ENCODE measurements around the gene FBN2. TPM values are rescaled to one million over a fixed set of nuclear protein-coding genes. Genes with fewer than 3 reads are reported as not detected.
"Not testable (repeated sequence)": the region's sequence is repeated elsewhere in the genome, so short reads cannot be mapped to it uniquely, and the experiment has no call there.

Gene FBN2
- total and polyA plus RNA-seq, 2 donors = 0.62 to 138 TPM

GRCh38 chr5:128414469-128414868 is 123.6 kb downstream of the FBN2 start:
- no peaks in the 10 kb centered on the region for H3K36me3 ChIP-seq (ENCODE audit: insufficient read depth)
- DNase-seq (ENCODE audit: extremely low spot score) = no peak
- no peak overlapping the region for H3K27ac ChIP-seq (ENCODE audit: low read depth)
- H3K4me1 ChIP-seq (ENCODE audit: insufficient read depth) = no peaks in the 10 kb centered on the region
- no peak overlapping the region for H3K4me3 ChIP-seq (ENCODE audit: low read depth, low read length)

- WGBS = 40% methylated on average over 2 of the region's 2 CpGs
- no peak overlapping the region for H3K27ac ChIP-seq (ENCODE audit: low read depth)
- no peak for DNase-seq (ENCODE audit: extremely low spot score)
- H3K36me3 ChIP-seq (ENCODE audit: insufficient read depth) = no peaks in the 10 kb centered on the region
- H3K4me3 ChIP-seq (ENCODE audit: low read depth, low read length) = no peak overlapping the region
- no peaks in the 10 kb centered on the region for H3K4me1 ChIP-seq (ENCODE audit: insufficient read depth)
Observed at GRCh38 chr5:128413356-128413755, 124.7 kb downstream of the FBN2 start.

- H3K27ac ChIP-seq (ENCODE audit: low read depth) = no peak overlapping the region
- no peaks in the 10 kb centered on the region for H3K36me3 ChIP-seq (ENCODE audit: insufficient read depth)
- no peak overlapping the region for H3K4me3 ChIP-seq (ENCODE audit: low read depth, low read length)
- no peak for DNase-seq (ENCODE audit: extremely low spot score)
- no peaks in the 10 kb centered on the region for H3K4me1 ChIP-seq (ENCODE audit: insufficient read depth)
- whole genome bisulfite sequencing = 86% methylated on average over 1 of the region's 1 CpG
Observed at GRCh38 chr5:128412145-128412930, 125.7 kb downstream of the FBN2 start.

- peak; percentile 10 for DNase-seq (ENCODE audit: extremely low spot score)
- H3K36me3 ChIP-seq (ENCODE audit: insufficient read depth) = no peaks in the 10 kb centered on the region
Observed at GRCh38 chr5:128409166-128409800, 128.8 kb downstream of the FBN2 start.

GRCh38 chr5:128408622-128409021 is 129.4 kb downstream of the FBN2 start:
- no peaks in the 10 kb centered on the region for H3K36me3 ChIP-seq (ENCODE audit: insufficient read depth)
- H3K4me3 ChIP-seq (ENCODE audit: low read depth, low read length) = no peak overlapping the region
- no peak for DNase-seq (ENCODE audit: extremely low spot score)
- H3K4me1 ChIP-seq (ENCODE audit: insufficient read depth) = no peaks in the 10 kb centered on the region
- no peak overlapping the region for H3K27ac ChIP-seq (ENCODE audit: low read depth)
- WGBS = 93% methylated on average over 5 of the region's 5 CpGs

More at GRCh38 chr5:128409166-128409800, 128.8 kb downstream of the FBN2 start:
- no peak overlapping the region for H3K27ac ChIP-seq (ENCODE audit: low read depth)
- no peaks in the 10 kb centered on the region for H3K4me1 ChIP-seq (ENCODE audit: insufficient read depth)
- no peak overlapping the region for H3K4me3 ChIP-seq (ENCODE audit: low read depth, low read length)

- no peak overlapping the region for H3K4me3 ChIP-seq (ENCODE audit: low read depth, low read length)
- no peaks in the 10 kb centered on the region for H3K4me1 ChIP-seq (ENCODE audit: insufficient read depth)
- DNase-seq (ENCODE audit: extremely low spot score) = no peak
- no peaks in the 10 kb centered on the region for H3K36me3 ChIP-seq (ENCODE audit: insufficient read depth)
- 92% methylated on average over 1 of the region's 1 CpG for WGBS
- no peak overlapping the region for H3K27ac ChIP-seq (ENCODE audit: low read depth)
Observed at GRCh38 chr5:128407944-128408343, 130.1 kb downstream of the FBN2 start.

- 19% methylated on average over 3 of the region's 3 CpGs for WGBS
- DNase-seq (ENCODE audit: extremely low spot score) = no peak
- Histone ChIP-seq H3K4me3 (ENCODE audit: low read depth, low read length) (no peak overlapping the region), H3K4me1 (ENCODE audit: insufficient read depth) (no peaks in the 10 kb centered on the region), H3K27ac (ENCODE audit: low read depth) (no peak overlapping the region), H3K36me3 (ENCODE audit: insufficient read depth) (no peaks in the 10 kb centered on the region)
Observed at GRCh38 chr5:128406803-128407202, 131.2 kb downstream of the FBN2 start.

GRCh38 chr5:128405159-128405558 is 132.9 kb downstream of the FBN2 start:
- DNase-seq (ENCODE audit: extremely low spot score) = no peak
- Histone ChIP-seq H3K36me3 (ENCODE audit: insufficient read depth) (no peaks in the 10 kb centered on the region), H3K27ac (ENCODE audit: low read depth) (no peak overlapping the region), H3K4me1 (ENCODE audit: insufficient read depth) (no peaks in the 10 kb centered on the region), H3K4me3 (ENCODE audit: low read depth, low read length) (no peak overlapping the region)
- 92% methylated on average over 2 of the region's 2 CpGs for WGBS

- 59% methylated on average over 4 of the region's 4 CpGs for WGBS
Observed at GRCh38 chr5:128403333-128403732, 134.7 kb downstream of the FBN2 start.

GRCh38 chr5:128402506-128402905 is 135.5 kb downstream of the FBN2 start:
- Histone ChIP-seq H3K4me3 (ENCODE audit: low read depth, low read length) (no peak overlapping the region), H3K36me3 (ENCODE audit: insufficient read depth) (no peaks in the 10 kb centered on the region), H3K27ac (ENCODE audit: low read depth) (no peak overlapping the region), H3K4me1 (ENCODE audit: insufficient read depth) (no peaks in the 10 kb centered on the region)
- 83% methylated on average over 2 of the region's 2 CpGs for WGBS
- DNase-seq (ENCODE audit: extremely low spot score) = no peak

More at GRCh38 chr5:128403333-128403732, 134.7 kb downstream of the FBN2 start:
- Histone ChIP-seq H3K27ac (ENCODE audit: low read depth) (no peak overlapping the region), H3K4me1 (ENCODE audit: insufficient read depth) (no peaks in the 10 kb centered on the region), H3K4me3 (ENCODE audit: low read depth, low read length) (no peak overlapping the region), H3K36me3 (ENCODE audit: insufficient read depth) (no peaks in the 10 kb centered on the region)
- no peak for DNase-seq (ENCODE audit: extremely low spot score)

GRCh38 chr5:128400766-128401165 is 137.3 kb downstream of the FBN2 start:
- WGBS = 95% methylated on average over 2 of the region's 2 CpGs

GRCh38 chr5:128399111-128399510 is 138.9 kb downstream of the FBN2 start:
- H3K4me1 ChIP-seq (ENCODE audit: insufficient read depth) = no peaks in the 10 kb centered on the region
- H3K4me3 ChIP-seq (ENCODE audit: low read depth, low read length) = no peak overlapping the region
- DNase-seq (ENCODE audit: extremely low spot score) = no peak
- 82% methylated on average over 1 of the region's 1 CpG for WGBS
- H3K27ac ChIP-seq (ENCODE audit: low read depth) = no peak overlapping the region
- no peaks in the 10 kb centered on the region for H3K36me3 ChIP-seq (ENCODE audit: insufficient read depth)

More at GRCh38 chr5:128400766-128401165, 137.3 kb downstream of the FBN2 start:
- not testable (repeated sequence) for DNase-seq (ENCODE audit: extremely low spot score); H3K4me1 ChIP-seq (ENCODE audit: insufficient read depth); H3K36me3 ChIP-seq (ENCODE audit: insufficient read depth); H3K27ac ChIP-seq (ENCODE audit: low read depth); H3K4me3 ChIP-seq (ENCODE audit: low read depth, low read length)

- Histone ChIP-seq H3K27ac (ENCODE audit: low read depth) (no peak overlapping the region), H3K4me3 (ENCODE audit: low read depth, low read length) (no peak overlapping the region), H3K4me1 (ENCODE audit: insufficient read depth) (no peaks in the 10 kb centered on the region), H3K36me3 (ENCODE audit: insufficient read depth) (no peaks in the 10 kb centered on the region)
- 96% methylated on average over 2 of the region's 2 CpGs for WGBS
- no peak for DNase-seq (ENCODE audit: extremely low spot score)
Observed at GRCh38 chr5:128397876-128398275, 140.2 kb downstream of the FBN2 start.

- 84% methylated on average over 8 of the region's 8 CpGs for WGBS
- Histone ChIP-seq H3K4me1 (ENCODE audit: insufficient read depth) (no peaks in the 10 kb centered on the region), H3K27ac (ENCODE audit: low read depth) (no peak overlapping the region), H3K4me3 (ENCODE audit: low read depth, low read length) (no peak overlapping the region), H3K36me3 (ENCODE audit: insufficient read depth) (no peaks in the 10 kb centered on the region)
- no peak for DNase-seq (ENCODE audit: extremely low spot score)
Observed at GRCh38 chr5:128395073-128395472, 143.0 kb downstream of the FBN2 start.
